Measurements from ENCODE around the gene POT1. TPM values are rescaled to one million over a fixed set of nuclear protein-coding genes. Genes with fewer than 3 reads are reported as not detected.
"Not testable (repeated sequence)": the region's sequence is repeated elsewhere in the genome, so short reads cannot be mapped to it uniquely, and the experiment has no call there.

The POT1 gene, protein sequence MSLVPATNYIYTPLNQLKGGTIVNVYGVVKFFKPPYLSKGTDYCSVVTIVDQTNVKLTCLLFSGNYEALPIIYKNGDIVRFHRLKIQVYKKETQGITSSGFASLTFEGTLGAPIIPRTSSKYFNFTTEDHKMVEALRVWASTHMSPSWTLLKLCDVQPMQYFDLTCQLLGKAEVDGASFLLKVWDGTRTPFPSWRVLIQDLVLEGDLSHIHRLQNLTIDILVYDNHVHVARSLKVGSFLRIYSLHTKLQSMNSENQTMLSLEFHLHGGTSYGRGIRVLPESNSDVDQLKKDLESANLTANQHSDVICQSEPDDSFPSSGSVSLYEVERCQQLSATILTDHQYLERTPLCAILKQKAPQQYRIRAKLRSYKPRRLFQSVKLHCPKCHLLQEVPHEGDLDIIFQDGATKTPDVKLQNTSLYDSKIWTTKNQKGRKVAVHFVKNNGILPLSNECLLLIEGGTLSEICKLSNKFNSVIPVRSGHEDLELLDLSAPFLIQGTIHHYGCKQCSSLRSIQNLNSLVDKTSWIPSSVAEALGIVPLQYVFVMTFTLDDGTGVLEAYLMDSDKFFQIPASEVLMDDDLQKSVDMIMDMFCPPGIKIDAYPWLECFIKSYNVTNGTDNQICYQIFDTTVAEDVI
- 16.7 TPM for polyA plus RNA-seq (2013, experiment 1 of 2)
- 16.1 TPM for polyA plus RNA-seq (2013, experiment 2 of 2)

DNA sequence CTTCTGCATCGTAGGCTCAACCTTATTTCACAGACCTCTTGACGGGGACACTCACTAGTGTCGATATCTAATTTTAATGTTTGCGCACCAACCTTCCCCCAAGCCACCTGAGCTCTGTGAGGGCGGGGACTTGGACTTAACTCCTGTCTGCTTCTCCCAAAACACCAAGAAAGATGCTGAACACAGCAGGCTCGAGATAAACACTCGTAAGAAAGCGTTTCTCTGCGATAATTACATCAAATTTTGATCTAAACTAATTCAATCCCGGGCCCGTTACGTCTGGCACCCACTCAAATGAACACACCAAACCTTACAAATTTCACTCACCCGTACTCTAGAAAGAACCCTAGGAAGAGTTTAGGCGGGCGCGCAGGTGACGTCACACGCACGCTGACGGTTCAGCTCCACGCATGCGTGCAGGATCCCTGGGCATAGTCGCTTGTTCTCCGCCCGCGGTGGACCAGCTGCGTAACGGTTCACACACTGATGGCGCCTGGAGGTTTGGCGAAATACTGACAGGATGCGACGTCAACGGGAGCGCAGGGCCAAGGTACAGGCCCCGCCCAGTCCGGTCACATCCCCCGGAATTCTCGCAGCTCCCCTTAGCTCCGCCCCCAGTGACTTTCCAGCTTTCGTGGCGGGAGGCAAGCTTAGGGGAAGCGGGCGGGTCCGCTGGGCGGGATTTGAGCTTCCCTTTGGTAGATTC lies at the start of gene POT1:
TSS of gene POT1 (minus strand) at position 359 of the 706 bp plus-strand sequence. CDS start 32,652 bp downstream, outside the sequence.
- peaks cover 3% of the 10 kb centered on the region for H3K79me2 ChIP-seq (ENCODE audit: control insufficient read depth, insufficient read depth, low read length)
- peak within 1 kb of the TSS; percentile 51 for H3K18ac ChIP-seq (ENCODE audit: low read length)
- H3K27ac ChIP-seq (ENCODE audit: low read depth, low read length): peak within 1 kb of the TSS; percentile 9
- peak within 1 kb of the TSS; percentile 78 for H3K9ac ChIP-seq (ENCODE audit: low read length)
- H3K4me1 ChIP-seq (ENCODE audit: control insufficient read depth, low read depth, low read length): no peaks in the 10 kb centered on the region
- H2AK5ac ChIP-seq (ENCODE audit: low read length): no peak within 1 kb of the TSS
- no CpG with 5 or more reads among the region's 45 CpGs for WGBS (ENCODE audit: extremely low coverage, insufficient coverage, low lambda C conversion rate)
- H3K4me2 ChIP-seq (ENCODE audit: low read length): peak within 1 kb of the TSS; percentile 45
- H4K8ac ChIP-seq (ENCODE audit: low read depth, low read length): peak within 1 kb of the TSS; percentile 99
- H3K79me1 ChIP-seq (ENCODE audit: low read length): no peaks in the 10 kb centered on the region
- no peak within 1 kb of the TSS for H2BK15ac ChIP-seq (replicated peaks; ENCODE audit: low read depth)
- H3K56ac ChIP-seq (ENCODE audit: low read length): peak within 1 kb of the TSS; percentile 83
- H3K27me3 ChIP-seq (ENCODE audit: insufficient read depth, low read length, poor library complexity): no peaks in the 10 kb centered on the region
- no peak within 1 kb of the TSS for H3K4ac ChIP-seq (ENCODE audit: low read depth, low read length)
- no peak within 1 kb of the TSS for H2BK5ac ChIP-seq (ENCODE audit: low read length)
- H3K23ac ChIP-seq (ENCODE audit: low read length): no peak within 1 kb of the TSS
- no peak within 1 kb of the TSS for H2BK120ac ChIP-seq (ENCODE audit: low read depth, low read length)
- peak within 1 kb of the TSS; percentile 87 for H3K4me3 ChIP-seq (ENCODE audit: low read length)
- H3K36me3 ChIP-seq (ENCODE audit: control insufficient read depth, insufficient read depth, low read length): no peaks in the 10 kb centered on the region
- H4K5ac ChIP-seq (ENCODE audit: low read length): peak within 1 kb of the TSS; percentile 41
- DNase-seq: peak; percentile 100

DNA sequence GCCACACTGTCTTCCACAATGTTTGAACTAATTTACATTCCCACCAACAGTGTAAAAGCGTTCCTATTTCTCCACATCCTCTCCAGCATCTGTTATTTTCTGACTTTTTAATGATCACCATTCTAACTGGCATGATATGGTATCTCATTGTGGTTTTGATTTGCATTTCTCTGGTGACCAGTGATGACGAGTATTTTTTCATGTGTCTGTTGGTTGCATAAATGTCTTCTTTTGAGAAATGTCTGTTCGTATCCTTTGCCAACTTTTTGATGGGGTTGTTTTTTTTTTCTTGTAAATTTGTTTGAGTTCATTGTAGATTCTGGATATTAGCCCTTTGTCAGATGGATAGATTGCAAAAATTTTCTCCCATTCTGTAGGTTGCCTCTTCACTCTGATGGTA lies 45.5 kb upstream of the POT1 start:
- DNase-seq; H2BK5ac ChIP-seq (ENCODE audit: low read length); H3K18ac ChIP-seq (ENCODE audit: low read length); H2BK15ac ChIP-seq (replicated peaks; ENCODE audit: low read depth); H3K23ac ChIP-seq (ENCODE audit: low read length); H3K27ac ChIP-seq (ENCODE audit: low read depth, low read length); H2BK120ac ChIP-seq (ENCODE audit: low read depth, low read length); H3K4ac ChIP-seq (ENCODE audit: low read depth, low read length); H4K5ac ChIP-seq (ENCODE audit: low read length); H3K4me1 ChIP-seq (ENCODE audit: control insufficient read depth, low read depth, low read length); H3K79me2 ChIP-seq (ENCODE audit: control insufficient read depth, insufficient read depth, low read length); H3K9ac ChIP-seq (ENCODE audit: low read length); H3K27me3 ChIP-seq (ENCODE audit: insufficient read depth, low read length, poor library complexity); H4K8ac ChIP-seq (ENCODE audit: low read depth, low read length); H3K56ac ChIP-seq (ENCODE audit: low read length); H3K4me3 ChIP-seq (ENCODE audit: low read length); H2AK5ac ChIP-seq (ENCODE audit: low read length); H3K79me1 ChIP-seq (ENCODE audit: low read length); H3K4me2 ChIP-seq (ENCODE audit: low read length); H3K36me3 ChIP-seq (ENCODE audit: control insufficient read depth, insufficient read depth, low read length): not testable (repeated sequence)
- no CpG with 5 or more reads among the region's 3 CpGs for whole genome bisulfite sequencing (ENCODE audit: extremely low coverage, insufficient coverage, low lambda C conversion rate)

DNA sequence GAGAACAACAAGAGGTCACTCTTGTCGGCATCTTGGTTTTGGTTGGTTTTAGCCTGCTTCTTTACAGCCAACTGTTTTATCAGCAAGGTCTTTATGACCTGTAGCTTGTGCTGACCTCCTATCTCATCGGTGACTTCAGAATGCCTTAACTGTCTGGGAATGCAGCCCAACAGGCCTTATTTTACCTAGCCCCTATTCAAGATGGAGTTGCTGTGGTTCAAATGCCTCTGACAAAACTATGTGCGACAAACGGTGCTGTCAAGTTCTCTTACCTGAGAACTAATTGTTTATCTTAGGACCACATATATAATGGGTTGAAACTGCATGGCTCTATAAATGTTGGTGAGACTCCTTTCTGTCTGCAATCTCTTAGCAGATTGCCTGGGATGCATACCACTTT lies 35.9 kb upstream of the POT1 start:
- H3K79me2 ChIP-seq (ENCODE audit: control insufficient read depth, insufficient read depth, low read length): no peaks in the 10 kb centered on the region
- no peak overlapping the region for H2BK120ac ChIP-seq (ENCODE audit: low read depth, low read length)
- H3K56ac ChIP-seq (ENCODE audit: low read length): no peak overlapping the region
- no peaks in the 10 kb centered on the region for H3K36me3 ChIP-seq (ENCODE audit: control insufficient read depth, insufficient read depth, low read length)
- H3K18ac ChIP-seq (ENCODE audit: low read length): no peak overlapping the region
- H3K27me3 ChIP-seq (ENCODE audit: insufficient read depth, low read length, poor library complexity): no peaks in the 10 kb centered on the region
- no peaks in the 10 kb centered on the region for H3K79me1 ChIP-seq (ENCODE audit: low read length)
- no peak overlapping the region for H3K4me2 ChIP-seq (ENCODE audit: low read length)
- no peaks in the 10 kb centered on the region for H3K4me1 ChIP-seq (ENCODE audit: control insufficient read depth, low read depth, low read length)
- no peak overlapping the region for H2AK5ac ChIP-seq (ENCODE audit: low read length)
- no peak overlapping the region for H4K5ac ChIP-seq (ENCODE audit: low read length)
- no peak overlapping the region for H2BK15ac ChIP-seq (replicated peaks; ENCODE audit: low read depth)
- H3K4ac ChIP-seq (ENCODE audit: low read depth, low read length): no peak overlapping the region
- no peak overlapping the region for H3K23ac ChIP-seq (ENCODE audit: low read length)
- no peak overlapping the region for H2BK5ac ChIP-seq (ENCODE audit: low read length)
- H3K4me3 ChIP-seq (ENCODE audit: low read length): no peak overlapping the region
- peak; percentile 16 for DNase-seq
- H3K9ac ChIP-seq (ENCODE audit: low read length): no peak overlapping the region
- no peak overlapping the region for H3K27ac ChIP-seq (ENCODE audit: low read depth, low read length)
- H4K8ac ChIP-seq (ENCODE audit: low read depth, low read length): no peak overlapping the region
- WGBS (ENCODE audit: extremely low coverage, insufficient coverage, low lambda C conversion rate): no CpG with 5 or more reads among the region's 4 CpGs

DNA sequence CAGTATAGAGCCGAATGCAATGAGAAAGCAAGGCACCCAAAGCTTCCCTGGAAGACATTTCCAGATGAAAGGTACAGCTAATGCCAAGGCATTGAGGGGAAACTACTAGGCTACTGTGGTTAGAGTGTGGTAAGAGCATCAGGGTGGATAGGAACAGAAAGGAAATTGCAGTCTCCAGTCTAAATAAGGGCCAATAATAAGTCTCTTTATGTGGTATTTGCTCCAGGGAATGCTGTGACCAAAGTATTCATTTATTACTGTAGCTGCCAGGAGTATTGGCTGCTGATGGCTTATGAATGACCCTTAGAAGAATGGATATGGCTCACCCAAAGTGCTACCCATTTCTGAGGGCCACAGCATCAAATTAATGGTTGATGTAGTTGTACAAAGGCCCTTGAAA lies 30.1 kb upstream of the POT1 start:
- Histone ChIP-seq H3K79me1 (ENCODE audit: low read length) (no peaks in the 10 kb centered on the region), H3K9ac (ENCODE audit: low read length) (no peak overlapping the region), H3K18ac (ENCODE audit: low read length) (no peak overlapping the region), H3K79me2 (ENCODE audit: control insufficient read depth, insufficient read depth, low read length) (no peaks in the 10 kb centered on the region), H3K27ac (ENCODE audit: low read depth, low read length) (no peak overlapping the region), H4K8ac (ENCODE audit: low read depth, low read length) (no peak overlapping the region), H3K4me2 (ENCODE audit: low read length) (no peak overlapping the region), H3K36me3 (ENCODE audit: control insufficient read depth, insufficient read depth, low read length) (no peaks in the 10 kb centered on the region), H3K4me3 (ENCODE audit: low read length) (no peak overlapping the region), H2BK15ac (replicated peaks; ENCODE audit: low read depth) (no peak overlapping the region), H3K56ac (ENCODE audit: low read length) (no peak overlapping the region), H3K23ac (ENCODE audit: low read length) (no peak overlapping the region), H2BK5ac (ENCODE audit: low read length) (no peak overlapping the region), H4K5ac (ENCODE audit: low read length) (no peak overlapping the region), H3K27me3 (ENCODE audit: insufficient read depth, low read length, poor library complexity) (no peaks in the 10 kb centered on the region), H3K4me1 (ENCODE audit: control insufficient read depth, low read depth, low read length) (no peaks in the 10 kb centered on the region), H3K4ac (ENCODE audit: low read depth, low read length) (no peak overlapping the region), H2BK120ac (ENCODE audit: low read depth, low read length) (no peak overlapping the region), H2AK5ac (ENCODE audit: low read length) (no peak overlapping the region)
- no peak for DNase-seq
- WGBS (ENCODE audit: extremely low coverage, insufficient coverage, low lambda C conversion rate): no CpG with 5 or more reads among the region's 1 CpG

DNA sequence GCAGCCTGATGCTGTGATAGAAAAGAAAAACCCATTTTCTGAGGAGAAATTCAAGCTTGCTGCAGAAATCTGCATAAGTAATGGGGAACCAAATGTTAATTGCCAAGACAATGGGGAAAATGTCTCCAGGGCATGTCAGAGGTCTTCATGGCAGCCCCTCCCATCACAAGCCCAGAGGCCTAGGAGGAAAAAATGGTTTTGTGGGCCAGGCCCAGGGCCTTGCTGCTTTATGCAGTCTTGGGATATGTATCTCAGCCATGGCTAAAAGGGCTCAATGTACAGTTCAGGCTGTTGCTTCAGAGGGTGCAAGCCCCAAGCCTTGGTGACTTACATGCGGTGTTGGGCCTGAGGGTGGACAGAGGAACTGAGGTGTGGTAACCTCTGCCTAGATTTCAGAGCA lies 28.3 kb upstream of the POT1 start:
- not testable (repeated sequence) for H3K4me3 ChIP-seq (ENCODE audit: low read length)
- WGBS (ENCODE audit: extremely low coverage, insufficient coverage, low lambda C conversion rate): no CpG with 5 or more reads among the region's 1 CpG

More for the DNA sequence above, 28.3 kb upstream of the POT1 start:
- not testable (repeated sequence) for H3K4me1 ChIP-seq (ENCODE audit: control insufficient read depth, low read depth, low read length); H3K79me1 ChIP-seq (ENCODE audit: low read length); H3K56ac ChIP-seq (ENCODE audit: low read length); H4K8ac ChIP-seq (ENCODE audit: low read depth, low read length); H4K5ac ChIP-seq (ENCODE audit: low read length); H3K4me2 ChIP-seq (ENCODE audit: low read length); H3K4ac ChIP-seq (ENCODE audit: low read depth, low read length); H2BK5ac ChIP-seq (ENCODE audit: low read length); H3K27me3 ChIP-seq (ENCODE audit: insufficient read depth, low read length, poor library complexity); H2BK15ac ChIP-seq (replicated peaks; ENCODE audit: low read depth); H3K27ac ChIP-seq (ENCODE audit: low read depth, low read length); H3K18ac ChIP-seq (ENCODE audit: low read length); DNase-seq; H3K79me2 ChIP-seq (ENCODE audit: control insufficient read depth, insufficient read depth, low read length); H3K9ac ChIP-seq (ENCODE audit: low read length); H3K36me3 ChIP-seq (ENCODE audit: control insufficient read depth, insufficient read depth, low read length); H3K23ac ChIP-seq (ENCODE audit: low read length); H2AK5ac ChIP-seq (ENCODE audit: low read length); H2BK120ac ChIP-seq (ENCODE audit: low read depth, low read length)

All from mesendoderm (in vitro differentiated cells).